ENCODE measurements around the gene ZBTB38. TPM values are rescaled to one million over a fixed set of nuclear protein-coding genes. Genes with fewer than 3 reads are reported as not detected.

Gene ZBTB38, protein sequence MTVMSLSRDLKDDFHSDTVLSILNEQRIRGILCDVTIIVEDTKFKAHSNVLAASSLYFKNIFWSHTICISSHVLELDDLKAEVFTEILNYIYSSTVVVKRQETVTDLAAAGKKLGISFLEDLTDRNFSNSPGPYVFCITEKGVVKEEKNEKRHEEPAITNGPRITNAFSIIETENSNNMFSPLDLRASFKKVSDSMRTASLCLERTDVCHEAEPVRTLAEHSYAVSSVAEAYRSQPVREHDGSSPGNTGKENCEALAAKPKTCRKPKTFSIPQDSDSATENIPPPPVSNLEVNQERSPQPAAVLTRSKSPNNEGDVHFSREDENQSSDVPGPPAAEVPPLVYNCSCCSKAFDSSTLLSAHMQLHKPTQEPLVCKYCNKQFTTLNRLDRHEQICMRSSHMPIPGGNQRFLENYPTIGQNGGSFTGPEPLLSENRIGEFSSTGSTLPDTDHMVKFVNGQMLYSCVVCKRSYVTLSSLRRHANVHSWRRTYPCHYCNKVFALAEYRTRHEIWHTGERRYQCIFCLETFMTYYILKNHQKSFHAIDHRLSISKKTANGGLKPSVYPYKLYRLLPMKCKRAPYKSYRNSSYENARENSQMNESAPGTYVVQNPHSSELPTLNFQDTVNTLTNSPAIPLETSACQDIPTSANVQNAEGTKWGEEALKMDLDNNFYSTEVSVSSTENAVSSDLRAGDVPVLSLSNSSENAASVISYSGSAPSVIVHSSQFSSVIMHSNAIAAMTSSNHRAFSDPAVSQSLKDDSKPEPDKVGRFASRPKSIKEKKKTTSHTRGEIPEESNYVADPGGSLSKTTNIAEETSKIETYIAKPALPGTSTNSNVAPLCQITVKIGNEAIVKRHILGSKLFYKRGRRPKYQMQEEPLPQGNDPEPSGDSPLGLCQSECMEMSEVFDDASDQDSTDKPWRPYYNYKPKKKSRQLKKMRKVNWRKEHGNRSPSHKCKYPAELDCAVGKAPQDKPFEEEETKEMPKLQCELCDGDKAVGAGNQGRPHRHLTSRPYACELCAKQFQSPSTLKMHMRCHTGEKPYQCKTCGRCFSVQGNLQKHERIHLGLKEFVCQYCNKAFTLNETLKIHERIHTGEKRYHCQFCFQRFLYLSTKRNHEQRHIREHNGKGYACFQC (N-terminal part only)
- 182 TPM for total RNA-seq

DNA sequence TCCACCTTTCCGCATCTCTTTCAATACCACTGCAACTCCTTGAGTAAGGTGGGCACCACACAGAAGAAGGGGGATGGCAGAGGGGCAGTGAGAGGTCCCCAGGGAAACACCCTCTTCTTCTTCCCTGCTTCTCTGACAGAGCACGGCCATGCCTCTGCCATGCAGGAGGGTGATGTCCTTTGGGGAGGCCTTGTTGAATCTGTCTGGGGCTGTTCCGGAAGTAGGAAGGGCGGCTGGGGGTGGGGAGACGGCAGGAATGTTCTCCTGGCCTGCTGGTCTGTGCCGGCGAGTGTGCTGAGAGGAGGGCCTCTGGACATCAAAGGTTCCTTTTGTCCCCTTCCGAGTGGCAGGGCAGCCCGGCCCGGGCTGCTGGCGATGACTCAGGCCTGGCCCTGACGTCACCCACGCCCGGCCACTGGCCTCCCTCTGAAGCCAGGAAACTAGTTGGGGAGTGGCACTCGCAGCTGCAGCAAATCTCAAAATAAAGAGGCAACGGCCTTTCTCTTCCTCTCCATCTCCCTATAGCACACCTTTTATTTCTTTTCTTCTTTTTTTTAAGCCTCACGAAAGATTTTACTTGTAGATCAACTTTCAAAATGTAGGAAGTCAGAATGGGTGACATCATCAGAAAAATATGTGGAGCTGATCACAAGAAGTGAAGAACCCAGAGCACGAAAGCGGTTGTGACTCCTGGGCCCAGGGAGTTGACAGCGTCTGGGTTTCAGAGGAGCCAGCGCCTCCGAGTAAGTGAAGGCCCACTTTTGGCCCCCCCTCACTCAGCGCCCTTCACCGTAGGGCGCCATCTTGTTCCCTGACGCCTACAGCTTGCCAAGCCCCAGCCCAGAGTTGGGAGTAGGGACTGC lies at the start of gene ZBTB38:
Gene ZBTB38, plus strand, starts transcription at position 443 of the 863 bp plus-strand sequence. CDS start 73,885 bp downstream, outside the sequence.
- peak; percentile 86 for DNase-seq

- no peak for DNase-seq
These were observed 47.8 kb upstream of the ZBTB38 start for GRCh38 chr3:141320399-141321108.

DNA sequence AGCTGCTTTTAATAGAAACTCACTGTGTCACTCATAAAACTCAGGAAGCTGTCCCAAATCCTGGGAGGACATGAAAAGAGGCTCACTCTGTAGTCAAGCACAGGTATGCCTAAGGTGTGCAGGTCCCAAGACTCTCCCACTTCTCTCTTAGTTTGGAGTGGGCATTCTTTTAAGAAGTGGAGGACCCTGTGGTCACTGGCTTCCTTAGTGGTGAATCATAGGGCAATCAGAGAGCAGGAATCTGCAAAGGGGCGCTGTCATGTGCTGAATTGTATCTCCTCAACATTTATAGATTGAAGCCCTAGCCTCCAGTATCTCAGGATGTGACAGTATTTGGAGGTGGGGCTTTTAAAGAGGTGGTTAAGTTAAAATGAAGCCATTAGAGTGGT lies 47.2 kb upstream of the ZBTB38 start:
- no peak for DNase-seq

- DNase-seq: no peak
These were observed 44.2 kb upstream of the ZBTB38 start for GRCh38 chr3:141323936-141324704.

DNA sequence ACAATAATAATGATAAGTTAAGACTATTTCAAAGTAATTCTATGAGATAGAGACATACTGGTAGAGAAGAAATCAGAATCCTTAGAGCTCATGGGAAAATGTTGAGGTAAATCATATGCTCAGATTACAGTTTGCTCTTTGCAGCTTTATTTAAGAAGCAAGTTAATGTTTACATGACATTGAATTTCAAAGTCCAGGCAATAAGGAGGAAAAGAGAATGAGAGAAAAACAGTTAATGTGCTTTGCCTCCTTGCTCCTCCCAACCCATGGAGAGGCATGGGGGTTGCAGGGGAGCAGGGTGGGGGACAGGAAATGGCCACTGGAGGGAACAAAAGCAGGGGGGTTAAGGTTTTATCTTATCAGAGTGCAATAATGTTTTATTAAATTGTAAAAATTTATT lies 42.2 kb upstream of the ZBTB38 start:
- DNase-seq: no peak

DNA sequence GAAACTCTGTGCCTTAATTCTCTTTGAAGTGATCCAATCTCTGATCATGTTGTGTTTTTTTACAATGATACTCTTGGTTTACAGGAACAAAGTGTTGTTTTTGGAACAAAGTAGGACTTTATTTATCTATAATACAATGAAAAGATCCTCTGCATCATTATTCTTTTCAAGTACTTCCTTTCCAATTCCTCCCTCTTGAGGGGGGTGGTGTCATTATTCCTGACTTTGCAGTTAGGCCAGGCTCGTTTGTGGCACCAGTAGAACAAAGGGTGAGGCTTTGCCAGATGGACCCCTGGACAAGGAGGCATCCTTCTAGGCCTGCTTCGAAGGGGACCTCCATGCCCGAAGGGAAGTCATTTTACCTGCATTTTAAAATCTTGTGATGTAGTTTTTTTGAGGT lies 41.7 kb upstream of the ZBTB38 start:
- DNase-seq: no peak

- no peak for DNase-seq
These were observed 39.8 kb upstream of the ZBTB38 start for GRCh38 chr3:141328286-141329166.

GRCh38 chr3:141330235-141330634 lies 38.1 kb upstream of the ZBTB38 start:
- DNase-seq: no peak

GRCh38 chr3:141330718-141331376 lies 37.5 kb upstream of the ZBTB38 start:
- no peak for DNase-seq

GRCh38 chr3:141331377-141332318 lies 36.7 kb upstream of the ZBTB38 start:
- DNase-seq: no peak

- DNase-seq: no peak
These were observed 35.9 kb upstream of the ZBTB38 start for GRCh38 chr3:141332416-141332815.

GRCh38 chr3:141333836-141334626 lies 34.3 kb upstream of the ZBTB38 start:
- no peak for DNase-seq

- DNase-seq: no peak
These were observed 33.6 kb upstream of the ZBTB38 start for GRCh38 chr3:141334627-141335250.

DNA sequence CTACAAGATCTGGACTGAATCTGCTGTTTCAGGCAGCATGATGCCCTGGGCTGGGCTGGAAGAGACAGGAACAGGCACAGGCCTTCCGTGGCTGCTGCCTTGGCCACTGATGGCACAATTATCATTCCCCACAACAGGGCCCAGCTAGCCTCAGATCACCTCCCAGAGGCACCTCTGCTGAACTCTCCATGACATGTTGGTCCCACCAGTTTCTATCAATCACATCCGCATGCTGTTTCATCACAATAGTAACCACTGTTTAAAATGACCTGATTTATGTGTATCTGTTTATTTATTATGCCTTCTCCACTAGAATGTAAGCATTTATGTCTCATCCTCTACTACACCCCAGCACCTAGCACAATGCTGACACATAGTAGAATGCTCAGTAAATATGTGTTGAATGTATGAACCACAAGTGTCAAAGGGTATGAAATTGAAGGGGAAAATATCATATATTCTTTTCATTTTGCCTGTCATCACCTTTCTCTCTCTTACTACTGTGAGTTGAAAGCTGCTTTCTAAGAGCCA lies 32.7 kb upstream of the ZBTB38 start:
- no peak for DNase-seq

DNA sequence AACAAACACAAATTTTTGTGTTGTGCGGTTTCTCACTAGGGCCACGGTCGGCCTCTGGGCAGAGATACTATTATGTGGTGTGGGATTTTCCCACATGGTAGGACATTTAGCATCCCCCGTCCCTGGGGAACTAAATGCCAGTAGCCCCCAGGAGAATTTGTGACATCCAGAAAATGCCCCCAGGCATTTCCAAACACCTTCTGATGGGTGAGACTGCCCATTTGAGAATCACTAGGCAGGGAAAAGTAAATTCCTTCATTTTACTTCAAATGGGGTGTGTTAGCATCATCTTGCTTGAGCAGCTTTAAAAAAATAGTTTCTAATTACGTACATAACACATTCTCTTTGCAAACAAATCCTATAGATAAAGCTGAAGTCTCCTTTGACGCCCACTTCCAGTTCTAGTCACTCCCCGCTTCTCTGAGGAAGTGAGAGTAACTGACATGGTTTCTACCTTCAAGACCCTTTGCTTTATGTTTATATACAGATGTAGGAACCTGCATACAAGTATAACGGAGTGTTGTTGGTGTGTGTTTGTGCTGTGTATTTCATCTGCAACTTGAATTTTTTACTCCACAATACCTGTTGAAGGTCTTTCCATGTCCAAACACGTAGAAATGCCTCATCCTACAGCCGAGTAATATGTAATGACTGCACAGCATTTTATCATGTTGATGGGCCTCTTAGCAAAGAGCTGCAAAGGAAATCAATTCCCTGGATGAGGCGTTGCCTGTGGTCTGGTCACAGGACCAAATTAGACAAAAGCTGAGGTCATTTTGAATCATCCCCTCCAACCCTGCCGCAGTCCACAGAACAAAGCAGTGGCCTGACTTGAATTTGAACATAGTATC lies 31.4 kb upstream of the ZBTB38 start:
- no peak for DNase-seq

All from occipital lobe (tissue), 2 donors.